ENCODE results near the gene RYR2. TPM values are rescaled to one million over a fixed set of nuclear protein-coding genes. Genes with fewer than 3 reads are reported as not detected.
A peak's percentile ranks its signal among the peaks of the same experiment; 100 is the strongest.
"Not testable (repeated sequence)": the region's sequence is repeated elsewhere in the genome, so short reads cannot be mapped to it uniquely, and the experiment has no call there.

The RYR2 gene
- total and polyA plus RNA-seq, 2 experiments from 2014 or later = not detected

GRCh38 chr1:237124856-237125462, 83.0 kb downstream of the RYR2 start:
- no peak overlapping the region for H3K27ac ChIP-seq
- no peaks in the 10 kb centered on the region for H3K79me2 ChIP-seq (ENCODE audit: insufficient read depth)
- H3F3A ChIP-seq (ENCODE audit: insufficient read depth) = no peaks in the 10 kb centered on the region
- H3K36me3 ChIP-seq (ENCODE audit: low read depth) = no peaks in the 10 kb centered on the region
- H3K27me3 ChIP-seq (replicated peaks; ENCODE audit: insufficient read depth) = no peaks in the 10 kb centered on the region
- H3K4me2 ChIP-seq (ENCODE audit: unreplicated experiment) = no peak overlapping the region
- no peaks in the 10 kb centered on the region for H4K20me1 ChIP-seq (ENCODE audit: insufficient read depth)
- H3K9ac ChIP-seq = no peak overlapping the region
- in situ Hi-C loops (cut with MboI) = no loop called here
- H3K9me3 ChIP-seq (ENCODE audit: low read depth) = no peaks in the 10 kb centered on the region
- no peak overlapping the region for H2AFZ ChIP-seq
- DNase-seq = peak; percentile 18
- H3K4me1 ChIP-seq (ENCODE audit: insufficient read depth) = no peaks in the 10 kb centered on the region
- TF ChIP-seq EZH2 (IDR thresholded peaks at IDR 0.05; ENCODE audit: insufficient read depth, poor library complexity, severe bottlenecking) = no peak
- TF ChIP-seq EZH2phosphoT487 (IDR thresholded peaks at IDR 0.05; ENCODE audit: insufficient read depth, low read depth) = no peak
- no peak overlapping the region for H3K4me3 ChIP-seq
- no peaks in the 10 kb centered on the region for H3K9me2 ChIP-seq (ENCODE audit: insufficient read depth)
- WGBS, 2 experiments (ENCODE audit: low coverage in 1 of 2, low lambda C conversion rate in 2 of 2, missing lambda C conversion rate in 2 of 2) = 43% methylated on average over 10 of the region's 10 CpGs

- no peak for DNase-seq
- no peaks in the 10 kb centered on the region for H3K4me1 ChIP-seq (ENCODE audit: insufficient read depth)
- H3K27me3 ChIP-seq (replicated peaks; ENCODE audit: insufficient read depth) = no peaks in the 10 kb centered on the region
- H3K36me3 ChIP-seq (ENCODE audit: low read depth) = no peaks in the 10 kb centered on the region
- no peak overlapping the region for H3K27ac ChIP-seq
- H4K20me1 ChIP-seq (ENCODE audit: insufficient read depth) = no peaks in the 10 kb centered on the region
- no peak overlapping the region for H3K4me2 ChIP-seq (ENCODE audit: unreplicated experiment)
- H3K79me2 ChIP-seq (ENCODE audit: insufficient read depth) = no peaks in the 10 kb centered on the region
- no peaks in the 10 kb centered on the region for H3K9me3 ChIP-seq (ENCODE audit: low read depth)
- in situ Hi-C loops (cut with MboI) = no loop called here
- no peaks in the 10 kb centered on the region for H3K9me2 ChIP-seq (ENCODE audit: insufficient read depth)
- H3K4me3 ChIP-seq = no peak overlapping the region
- no peaks in the 10 kb centered on the region for H3F3A ChIP-seq (ENCODE audit: insufficient read depth)
- no peak overlapping the region for H3K9ac ChIP-seq
- TF ChIP-seq EZH2 (IDR thresholded peaks at IDR 0.05; ENCODE audit: insufficient read depth, poor library complexity, severe bottlenecking) (no peak), EZH2phosphoT487 (IDR thresholded peaks at IDR 0.05; ENCODE audit: insufficient read depth, low read depth) (no peak)
- H2AFZ ChIP-seq = no peak overlapping the region
- WGBS, 2 experiments (ENCODE audit: low coverage in 1 of 2, low lambda C conversion rate in 2 of 2, missing lambda C conversion rate in 2 of 2) = 51 to 57% methylated on average over 2 of the region's 2 CpGs
Observed at GRCh38 chr1:237126180-237126579, 84.2 kb downstream of the RYR2 start.

GRCh38 chr1:237127301-237127700, 85.3 kb downstream of the RYR2 start:
- H3K9ac ChIP-seq; H3K9me3 ChIP-seq (ENCODE audit: low read depth); H3K4me3 ChIP-seq; H3F3A ChIP-seq (ENCODE audit: insufficient read depth); in situ Hi-C loops (cut with MboI); H2AFZ ChIP-seq; H3K36me3 ChIP-seq (ENCODE audit: low read depth); H4K20me1 ChIP-seq (ENCODE audit: insufficient read depth); H3K27me3 ChIP-seq (replicated peaks; ENCODE audit: insufficient read depth); H3K27ac ChIP-seq; DNase-seq; H3K4me2 ChIP-seq (ENCODE audit: unreplicated experiment); H3K4me1 ChIP-seq (ENCODE audit: insufficient read depth); H3K79me2 ChIP-seq (ENCODE audit: insufficient read depth); H3K9me2 ChIP-seq (ENCODE audit: insufficient read depth): not testable (repeated sequence)
- WGBS, 2 experiments (ENCODE audit: low coverage in 1 of 2, low lambda C conversion rate in 2 of 2, missing lambda C conversion rate in 2 of 2) = 82% methylated on average over 7 of the region's 31 CpGs; no CpG with 5 or more reads in 1 of the 2 experiments

- in situ Hi-C loops (cut with MboI) = no loop called here
- Histone ChIP-seq H2AFZ (no peak overlapping the region), H3K4me1 (ENCODE audit: insufficient read depth) (no peaks in the 10 kb centered on the region), H3K27me3 (replicated peaks; ENCODE audit: insufficient read depth) (no peaks in the 10 kb centered on the region), H3K4me2 (ENCODE audit: unreplicated experiment) (no peak overlapping the region), H3K9me2 (ENCODE audit: insufficient read depth) (no peaks in the 10 kb centered on the region), H3K4me3 (no peak overlapping the region), H4K20me1 (ENCODE audit: insufficient read depth) (no peaks in the 10 kb centered on the region), H3K27ac (no peak overlapping the region), H3K36me3 (ENCODE audit: low read depth) (no peaks in the 10 kb centered on the region), H3K79me2 (ENCODE audit: insufficient read depth) (no peaks in the 10 kb centered on the region), H3K9me3 (ENCODE audit: low read depth) (no peaks in the 10 kb centered on the region), H3F3A (ENCODE audit: insufficient read depth) (no peaks in the 10 kb centered on the region), H3K9ac (no peak overlapping the region)
- TF ChIP-seq EZH2phosphoT487 (IDR thresholded peaks at IDR 0.05; ENCODE audit: insufficient read depth, low read depth) (no peak), EZH2 (IDR thresholded peaks at IDR 0.05; ENCODE audit: insufficient read depth, poor library complexity, severe bottlenecking) (no peak)
- no peak for DNase-seq
- 17 to 27% methylated on average over 3 of the region's 3 CpGs for WGBS, 2 experiments (ENCODE audit: low coverage in 1 of 2, low lambda C conversion rate in 2 of 2, missing lambda C conversion rate in 2 of 2)
Observed at GRCh38 chr1:237133921-237134320, 91.9 kb downstream of the RYR2 start.

GRCh38 chr1:237134929-237135328, 92.9 kb downstream of the RYR2 start:
- no peaks in the 10 kb centered on the region for H3K27me3 ChIP-seq (replicated peaks; ENCODE audit: insufficient read depth)
- no peaks in the 10 kb centered on the region for H3K9me2 ChIP-seq (ENCODE audit: insufficient read depth)
- no peaks in the 10 kb centered on the region for H3F3A ChIP-seq (ENCODE audit: insufficient read depth)
- H3K9ac ChIP-seq = no peak overlapping the region
- 30 to 31% methylated on average over 2 of the region's 2 CpGs for WGBS, 2 experiments (ENCODE audit: low coverage in 1 of 2, low lambda C conversion rate in 2 of 2, missing lambda C conversion rate in 2 of 2)
- TF ChIP-seq EZH2phosphoT487 (IDR thresholded peaks at IDR 0.05; ENCODE audit: insufficient read depth, low read depth) (no peak), EZH2 (IDR thresholded peaks at IDR 0.05; ENCODE audit: insufficient read depth, poor library complexity, severe bottlenecking) (no peak)
- H3K4me3 ChIP-seq = no peak overlapping the region
- no peak overlapping the region for H3K4me2 ChIP-seq (ENCODE audit: unreplicated experiment)
- in situ Hi-C loops (cut with MboI) = no loop called here
- DNase-seq = no peak
- H3K27ac ChIP-seq = no peak overlapping the region
- H4K20me1 ChIP-seq (ENCODE audit: insufficient read depth) = no peaks in the 10 kb centered on the region
- H3K4me1 ChIP-seq (ENCODE audit: insufficient read depth) = no peaks in the 10 kb centered on the region
- no peaks in the 10 kb centered on the region for H3K79me2 ChIP-seq (ENCODE audit: insufficient read depth)
- H2AFZ ChIP-seq = no peak overlapping the region
- no peaks in the 10 kb centered on the region for H3K36me3 ChIP-seq (ENCODE audit: low read depth)
- H3K9me3 ChIP-seq (ENCODE audit: low read depth) = no peaks in the 10 kb centered on the region
